ENCODE data around the gene WWOX. TPM values are rescaled to one million over a fixed set of nuclear protein-coding genes. Genes with fewer than 3 reads are reported as not detected.

The WWOX gene
- total RNA-seq, 4 donors from 2014 or later: 76.8 to 102 (median 83.6) TPM

DNA sequence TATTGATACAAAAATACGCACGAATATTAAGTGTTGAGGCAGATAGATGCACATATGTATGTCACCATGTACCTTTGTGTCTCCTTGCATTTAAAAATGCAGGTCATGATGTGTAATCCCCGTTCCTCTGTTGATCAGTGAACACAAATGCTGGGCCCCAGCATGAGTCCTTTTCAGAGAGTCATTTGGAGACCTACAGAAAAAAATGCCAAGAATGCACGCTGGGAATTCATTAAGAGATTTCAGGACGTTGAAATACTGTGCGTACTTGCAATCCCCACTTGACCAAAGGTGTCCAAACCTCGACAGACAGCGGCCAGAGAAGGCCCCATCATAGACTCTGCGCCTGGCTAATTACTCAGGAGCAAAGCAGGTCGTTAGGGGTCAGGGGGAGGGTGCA is 1005.1 kb downstream of the WWOX start:
- 74 to 78% methylated on average over 10 of the region's 10 CpGs for WGBS, 2 donors
- H3K27me3 ChIP-seq: no peaks in the 10 kb centered on the region
- DNase-seq (ENCODE audit: low spot score in 2 of 2): no peak
- H3K36me3 ChIP-seq: no peaks in the 10 kb centered on the region
- H3K27ac ChIP-seq: no peak overlapping the region
- H3K4me3 ChIP-seq: no peak overlapping the region
- H3K9me3 ChIP-seq: no peaks in the 10 kb centered on the region
- TF ChIP-seq EP300 (IDR thresholded peaks at IDR 0.05): no peak
- TF ChIP-seq, protein P1, sequence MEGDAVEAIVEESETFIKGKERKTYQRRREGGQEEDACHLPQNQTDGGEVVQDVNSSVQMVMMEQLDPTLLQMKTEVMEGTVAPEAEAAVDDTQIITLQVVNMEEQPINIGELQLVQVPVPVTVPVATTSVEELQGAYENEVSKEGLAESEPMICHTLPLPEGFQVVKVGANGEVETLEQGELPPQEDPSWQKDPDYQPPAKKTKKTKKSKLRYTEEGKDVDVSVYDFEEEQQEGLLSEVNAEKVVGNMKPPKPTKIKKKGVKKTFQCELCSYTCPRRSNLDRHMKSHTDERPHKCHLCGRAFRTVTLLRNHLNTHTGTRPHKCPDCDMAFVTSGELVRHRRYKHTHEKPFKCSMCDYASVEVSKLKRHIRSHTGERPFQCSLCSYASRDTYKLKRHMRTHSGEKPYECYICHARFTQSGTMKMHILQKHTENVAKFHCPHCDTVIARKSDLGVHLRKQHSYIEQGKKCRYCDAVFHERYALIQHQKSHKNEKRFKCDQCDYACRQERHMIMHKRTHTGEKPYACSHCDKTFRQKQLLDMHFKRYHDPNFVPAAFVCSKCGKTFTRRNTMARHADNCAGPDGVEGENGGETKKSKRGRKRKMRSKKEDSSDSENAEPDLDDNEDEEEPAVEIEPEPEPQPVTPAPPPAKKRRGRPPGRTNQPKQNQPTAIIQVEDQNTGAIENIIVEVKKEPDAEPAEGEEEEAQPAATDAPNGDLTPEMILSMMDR (IDR thresholded peaks at IDR 0.05): no peak
- no peak for TF ChIP-seq POLR2A (IDR thresholded peaks at IDR 0.05)
- no peaks in the 10 kb centered on the region for H3K4me1 ChIP-seq

DNA sequence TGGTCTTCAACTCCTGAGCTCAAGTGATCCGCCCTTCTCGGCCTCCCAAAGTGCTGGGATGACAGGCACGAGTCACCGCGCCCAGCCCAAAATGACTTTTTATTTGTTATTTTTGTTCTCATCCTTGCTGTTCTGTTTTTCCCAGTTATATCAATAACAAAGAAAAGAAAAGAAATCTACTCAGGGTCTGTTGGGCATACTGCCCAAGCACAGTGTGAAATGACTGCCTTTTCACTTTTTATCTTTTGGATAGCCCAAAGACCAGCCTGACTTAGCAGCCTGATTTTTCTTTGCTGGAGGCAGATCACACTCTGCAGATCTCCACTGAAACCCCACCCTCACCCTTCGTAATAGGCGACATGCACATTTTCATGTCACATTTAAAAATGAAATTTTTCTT is 1007.8 kb downstream of the WWOX start:
- no peaks in the 10 kb centered on the region for H3K9me3 ChIP-seq
- no peak overlapping the region for H3K27ac ChIP-seq
- H3K4me1 ChIP-seq: no peaks in the 10 kb centered on the region
- H3K27me3 ChIP-seq: no peaks in the 10 kb centered on the region
- TF ChIP-seq POLR2A (IDR thresholded peaks at IDR 0.05): no peak
- no peak for TF ChIP-seq EP300 (IDR thresholded peaks at IDR 0.05)
- TF ChIP-seq, protein P1 (IDR thresholded peaks at IDR 0.05): no peak
- no peaks in the 10 kb centered on the region for H3K36me3 ChIP-seq
- H3K4me3 ChIP-seq: no peak overlapping the region
- 89 to 91% methylated on average over 7 of the region's 7 CpGs for WGBS, 2 donors
- no peak for DNase-seq (ENCODE audit: low spot score in 2 of 2)

DNA sequence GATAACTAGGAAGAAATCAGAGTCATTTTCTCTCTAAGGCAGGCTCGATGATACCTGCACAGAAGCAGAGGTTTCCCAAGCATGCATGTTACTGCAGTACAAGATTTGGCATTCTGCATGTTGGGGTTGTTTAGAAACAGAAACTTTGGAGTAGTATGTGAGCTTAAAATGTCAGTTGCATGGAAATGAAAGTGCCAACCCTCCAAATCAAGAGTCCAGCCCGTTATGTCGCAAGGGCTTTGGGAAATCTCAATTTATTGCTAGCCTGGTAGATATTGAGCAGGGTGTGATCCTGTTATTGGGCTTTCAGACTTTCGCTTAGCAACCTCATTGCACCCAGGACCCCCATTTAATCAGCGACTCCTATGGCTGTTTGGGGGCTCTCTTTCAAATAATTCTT is 1010.3 kb downstream of the WWOX start:
- 90 to 96% methylated on average over 5 of the region's 5 CpGs for WGBS, 2 donors
- H3K27ac ChIP-seq: no peak overlapping the region

DNA sequence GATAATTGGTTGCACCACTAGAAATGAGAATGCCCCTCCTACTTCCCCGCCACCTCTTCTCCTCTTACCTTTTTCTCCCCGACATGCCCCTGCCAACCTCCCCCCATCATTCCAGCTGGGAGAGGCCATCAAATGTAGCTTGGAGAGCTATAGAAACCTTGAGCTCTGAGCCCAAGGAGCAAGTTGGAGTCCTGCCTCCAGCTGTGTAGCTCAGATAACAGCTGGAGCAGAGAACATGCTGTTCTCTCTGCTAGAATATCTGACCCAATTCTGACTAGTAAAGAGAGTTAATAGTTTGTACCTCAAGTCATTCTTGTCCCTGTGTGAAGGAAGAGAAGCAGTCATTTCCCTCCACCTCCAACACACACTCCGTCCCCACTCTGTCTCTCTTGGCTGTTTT is 1010.8 kb downstream of the WWOX start:
- 92 to 93% methylated on average over 3 of the region's 3 CpGs for WGBS, 2 donors
- TF ChIP-seq, protein P1 (IDR thresholded peaks at IDR 0.05): no peak
- TF ChIP-seq POLR2A (IDR thresholded peaks at IDR 0.05): no peak
- TF ChIP-seq EP300 (IDR thresholded peaks at IDR 0.05): no peak
- Histone ChIP-seq H3K4me1 (no peaks in the 10 kb centered on the region), H3K4me3 (no peak overlapping the region), H3K36me3 (no peaks in the 10 kb centered on the region), H3K27me3 (no peaks in the 10 kb centered on the region), H3K27ac (no peak overlapping the region), H3K9me3 (no peaks in the 10 kb centered on the region)
- no peak for DNase-seq (ENCODE audit: low spot score in 2 of 2)

More for the DNA sequence above, 1010.3 kb downstream of the WWOX start:
- Histone ChIP-seq H3K9me3 (no peaks in the 10 kb centered on the region), H3K36me3 (no peaks in the 10 kb centered on the region), H3K27me3 (no peaks in the 10 kb centered on the region), H3K4me3 (no peak overlapping the region), H3K4me1 (no peaks in the 10 kb centered on the region)
- no peak for TF ChIP-seq POLR2A (IDR thresholded peaks at IDR 0.05)
- no peak for DNase-seq (ENCODE audit: low spot score in 2 of 2)

DNA sequence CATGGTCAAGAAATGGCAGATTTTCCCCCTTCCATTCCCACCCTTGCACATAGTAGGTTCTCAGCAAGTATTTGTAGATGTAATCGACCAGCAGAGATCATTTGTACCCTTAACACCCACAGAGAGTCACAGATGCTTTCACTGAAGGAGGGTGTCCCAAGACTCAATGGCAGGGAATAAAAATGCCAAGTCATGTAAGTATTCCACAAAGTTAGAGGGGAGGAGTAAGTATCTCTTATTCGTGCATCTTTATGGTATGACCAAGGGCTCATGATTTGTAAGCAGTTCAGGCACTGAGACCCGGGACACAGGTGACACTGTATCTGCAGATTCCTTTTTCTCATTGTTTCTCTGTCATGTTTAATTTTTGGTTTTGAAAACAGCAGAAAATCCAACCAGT is 1011.5 kb downstream of the WWOX start:
- no peak for TF ChIP-seq EP300 (IDR thresholded peaks at IDR 0.05)
- no peak for TF ChIP-seq POLR2A (IDR thresholded peaks at IDR 0.05)
- TF ChIP-seq, protein P1 (IDR thresholded peaks at IDR 0.05): no peak
- H3K9me3 ChIP-seq: no peaks in the 10 kb centered on the region
- DNase-seq (ENCODE audit: low spot score in 2 of 2): no peak
- no peaks in the 10 kb centered on the region for H3K4me1 ChIP-seq
- no peak overlapping the region for H3K27ac ChIP-seq
- no peaks in the 10 kb centered on the region for H3K27me3 ChIP-seq
- H3K4me3 ChIP-seq: no peak overlapping the region
- no peaks in the 10 kb centered on the region for H3K36me3 ChIP-seq
- 71 to 84% methylated on average over 3 of the region's 3 CpGs for WGBS, 2 donors

DNA sequence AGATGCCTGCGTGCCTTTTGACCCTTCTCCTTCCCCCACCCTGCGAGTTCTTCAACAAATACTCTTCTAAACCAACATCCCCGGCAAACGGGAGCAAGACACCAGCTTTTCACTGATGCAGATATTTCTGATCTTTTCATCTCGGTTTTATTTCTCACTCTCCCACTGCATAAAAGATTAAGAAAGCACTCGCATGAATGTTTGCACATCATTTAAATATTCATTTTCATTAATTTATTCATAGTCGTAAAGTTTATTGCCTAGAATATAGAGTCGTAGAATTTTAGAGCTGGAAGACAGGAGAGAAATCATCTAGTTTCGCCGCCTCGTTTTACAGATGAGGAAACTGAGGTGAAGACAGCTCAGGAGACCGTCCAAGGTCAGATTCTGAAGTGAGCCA is 1013.0 kb downstream of the WWOX start:
- Histone ChIP-seq H3K27ac (no peak overlapping the region), H3K9me3 (peaks cover 0 to 8% (median 0%) of the 10 kb centered on the region in 4 donors), H3K36me3 (no peaks in the 10 kb centered on the region), H3K27me3 (no peaks in the 10 kb centered on the region), H3K4me3 (no peak overlapping the region), H3K4me1 (no peaks in the 10 kb centered on the region)
- WGBS, 2 donors: 92 to 94% methylated on average over 12 of the region's 12 CpGs
- TF ChIP-seq EP300 (IDR thresholded peaks at IDR 0.05): no peak
- TF ChIP-seq, protein P1 (IDR thresholded peaks at IDR 0.05): no peak
- no peak for TF ChIP-seq POLR2A (IDR thresholded peaks at IDR 0.05)
- DNase-seq (ENCODE audit: low spot score in 2 of 2): no peak
